GM12892 (cell line): ENCODE measurements around the gene HDAC4.

ENCODE experiments used
- DNase-seq: peaks from one replicate; pipeline ENCODE4 v3.0.0; 2011; ENCODE audit not compliant: insufficient read length
- FAIRE-seq: peaks from 2 replicates; lab custom pipeline; 2011; peaks lifted over from hg19 to GRCh38; lab: Jason Lieb, UNC
- POLR2A ChIP-seq: IDR thresholded peaks from 2 replicates; pipeline ENCODE4 v1.6.1; 2011; ENCODE audit warnings: low read depth, low read length, control low read depth
- POLR2AphosphoS5 ChIP-seq: IDR thresholded peaks from 2 replicates; pipeline ENCODE4 v1.6.1; 2011; ENCODE audit warnings: low read depth, low read length, control low read depth
- TAF1 ChIP-seq: IDR thresholded peaks from 2 replicates; pipeline ENCODE4 v1.6.1; 2011; ENCODE audit warnings: low read depth, mild to moderate bottlenecking, control low read depth, low read length, borderline replicate concordance

HDAC4 gene

DNA sequence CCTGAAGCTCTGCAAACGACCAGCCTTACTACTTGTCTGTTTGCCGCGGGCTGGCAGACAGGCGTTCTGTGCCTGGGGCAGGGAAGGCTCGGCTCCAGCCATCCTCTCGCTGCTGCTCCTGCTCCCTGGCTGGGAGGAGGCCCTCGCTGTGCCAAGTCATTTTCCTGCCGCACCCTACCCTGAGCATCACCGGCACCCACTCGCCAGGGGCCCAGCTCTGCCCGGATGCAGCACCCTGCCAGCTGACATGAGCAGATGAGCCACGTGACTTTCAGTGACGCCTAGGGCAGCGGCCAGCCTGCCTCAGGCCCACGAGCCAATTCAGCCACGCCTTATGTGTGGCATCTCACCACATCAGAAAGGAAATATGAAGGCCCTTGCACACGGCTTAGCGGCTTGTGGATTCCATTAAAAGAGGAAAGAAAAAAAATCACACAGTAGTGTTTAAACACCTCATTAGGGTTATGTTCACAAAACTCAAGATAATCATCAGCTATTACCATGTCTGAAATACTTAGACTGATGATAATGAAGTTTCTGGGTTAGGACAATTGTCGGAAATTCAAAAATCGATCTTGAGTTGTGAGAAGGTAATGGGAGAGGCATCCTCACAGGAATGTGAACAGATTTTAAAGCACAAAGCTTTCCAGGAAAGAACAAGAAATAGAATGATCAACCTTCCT is 302.4 kb downstream of the HDAC4 start:
- TF ChIP-seq POLR2A (no peak), POLR2AphosphoS5 (no peak)
- FAIRE-seq (no peak), DNase-seq (no peak)

DNA sequence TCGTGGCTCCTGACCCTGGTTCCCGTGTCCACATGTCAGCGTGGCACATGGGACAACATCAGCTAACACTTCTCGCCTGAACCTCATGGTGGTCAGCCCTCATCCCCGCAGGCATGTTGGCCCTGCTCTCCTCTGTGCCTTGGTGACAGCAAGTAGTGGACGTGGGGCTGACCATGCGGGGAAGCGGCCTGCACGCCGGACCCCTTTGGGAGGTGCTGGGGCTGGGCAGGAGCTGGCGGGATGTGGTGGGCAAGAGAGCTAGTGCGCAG is 303.5 kb downstream of the HDAC4 start:
- no peak for DNase-seq
- no peak for FAIRE-seq
- no peak for TF ChIP-seq TAF1
- TF ChIP-seq POLR2A = no peak
- no peak for TF ChIP-seq POLR2AphosphoS5

DNA sequence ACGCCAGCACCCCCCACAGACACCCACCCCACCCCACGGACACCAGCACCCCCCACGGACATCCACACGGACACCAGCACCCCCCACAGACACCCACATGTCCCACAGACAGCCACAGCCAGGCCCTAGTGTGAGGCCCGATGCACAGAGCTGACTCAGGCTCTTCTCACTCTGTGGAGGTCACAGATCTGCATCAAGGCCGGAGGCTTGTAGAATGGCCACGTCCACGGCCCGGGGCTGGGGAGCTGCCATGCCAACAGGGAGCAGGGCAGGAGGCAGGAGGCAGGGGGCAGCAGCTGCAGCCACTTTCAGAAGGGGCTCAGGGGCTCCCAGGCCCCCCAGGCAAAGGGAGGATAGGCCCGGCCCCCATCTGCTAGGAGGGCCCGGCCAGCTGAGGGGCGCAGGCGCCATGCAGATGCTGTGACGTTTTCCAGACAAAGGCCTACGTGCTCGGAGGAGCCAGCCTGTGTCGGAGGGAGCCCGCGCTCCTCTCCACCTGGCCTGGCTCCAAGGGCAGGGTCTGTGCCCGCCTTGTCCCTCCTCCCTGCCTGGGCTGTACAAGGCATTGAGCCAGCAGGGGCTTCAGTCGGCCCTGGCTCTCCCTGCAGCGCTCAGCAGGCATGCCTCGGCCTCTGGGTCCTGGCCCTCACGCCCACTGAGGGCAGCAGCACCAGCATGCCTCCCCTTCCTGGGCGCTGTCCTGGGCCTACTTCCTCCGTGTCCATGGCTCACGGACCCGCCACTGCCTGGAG is 304.0 kb downstream of the HDAC4 start:
- FAIRE-seq (no peak), DNase-seq (no peak)
- TF ChIP-seq TAF1 (no peak), POLR2A (no peak), POLR2AphosphoS5 (no peak)

DNA sequence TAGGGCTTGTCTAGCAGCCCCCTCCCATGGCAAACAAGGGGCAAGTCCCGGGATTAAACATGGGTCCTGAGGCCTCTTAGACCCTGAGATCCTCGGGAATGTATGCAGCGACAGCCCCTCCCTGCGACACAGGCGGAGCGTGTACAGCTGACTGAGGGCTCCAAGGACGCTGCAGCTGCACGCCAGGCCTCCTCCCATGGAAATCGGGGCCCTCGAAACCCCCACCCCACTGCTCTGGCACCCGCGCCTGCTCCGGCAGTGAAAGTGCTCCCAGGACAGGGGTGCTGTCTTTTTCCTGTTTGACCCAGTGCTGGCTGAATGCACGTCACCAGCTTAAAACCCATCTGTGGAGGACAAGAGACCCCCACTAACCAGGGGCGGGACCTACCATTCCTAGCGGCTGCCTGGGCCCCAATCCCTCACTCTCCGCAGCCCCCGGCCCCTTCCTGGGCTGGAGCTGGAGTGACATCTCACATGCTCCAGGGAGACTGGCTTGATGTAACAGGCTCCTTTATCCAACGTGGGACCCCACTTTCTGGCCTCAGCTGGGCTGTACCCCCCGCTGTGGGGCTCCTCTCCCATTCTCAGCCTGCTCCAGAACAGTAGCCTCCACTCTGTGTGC is 305.2 kb downstream of the HDAC4 start:
- DNase-seq = no peak
- FAIRE-seq = no peak

DNA sequence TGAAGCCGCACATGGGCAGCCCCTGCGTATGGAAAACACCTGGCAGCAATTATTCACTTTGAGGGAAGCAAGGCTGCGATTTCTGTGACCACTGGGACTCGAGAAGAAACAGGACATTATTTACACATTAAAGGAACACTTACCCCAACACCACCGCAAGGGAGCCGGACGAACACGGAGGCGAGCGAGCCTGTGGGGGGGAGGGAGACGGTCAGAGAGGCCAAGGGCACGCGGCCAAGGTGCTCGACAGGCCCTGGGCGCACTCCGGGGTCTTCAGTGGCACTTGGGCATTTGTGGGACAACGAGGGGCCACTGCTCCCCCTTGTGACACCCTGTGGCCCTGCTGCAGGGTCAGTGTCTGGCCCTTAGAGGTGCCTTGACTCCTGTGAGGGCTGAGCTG is 306.0 kb downstream of the HDAC4 start:
- TF ChIP-seq TAF1 = no peak
- TF ChIP-seq POLR2AphosphoS5 = no peak
- TF ChIP-seq POLR2A = no peak
- no peak for FAIRE-seq
- DNase-seq = no peak

More for the DNA sequence above, 305.2 kb downstream of the HDAC4 start:
- TF ChIP-seq POLR2A (no peak), POLR2AphosphoS5 (no peak), TAF1 (no peak)

DNA sequence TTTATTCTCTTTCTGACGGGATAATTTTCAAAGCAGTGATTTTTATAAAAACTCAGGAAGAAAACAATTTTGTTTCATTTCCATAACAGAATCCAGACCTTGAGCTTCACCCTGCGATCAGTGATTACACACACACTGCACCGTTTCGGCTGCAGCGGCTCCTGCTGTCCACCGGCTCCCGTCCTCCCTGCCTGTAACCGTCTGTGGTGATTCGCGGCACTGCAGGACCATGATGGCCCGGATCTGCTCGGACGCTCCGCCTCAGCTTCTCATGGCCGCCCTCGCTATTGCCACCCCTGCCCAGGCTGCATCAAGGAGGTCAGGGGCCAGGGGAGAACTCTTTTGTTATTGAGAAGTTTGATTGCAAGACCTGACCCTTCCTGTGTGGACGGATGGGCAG is 306.9 kb downstream of the HDAC4 start:
- TF ChIP-seq POLR2AphosphoS5 (no peak), TAF1 (no peak), POLR2A (no peak)
- DNase-seq (no peak), FAIRE-seq (no peak)

DNA sequence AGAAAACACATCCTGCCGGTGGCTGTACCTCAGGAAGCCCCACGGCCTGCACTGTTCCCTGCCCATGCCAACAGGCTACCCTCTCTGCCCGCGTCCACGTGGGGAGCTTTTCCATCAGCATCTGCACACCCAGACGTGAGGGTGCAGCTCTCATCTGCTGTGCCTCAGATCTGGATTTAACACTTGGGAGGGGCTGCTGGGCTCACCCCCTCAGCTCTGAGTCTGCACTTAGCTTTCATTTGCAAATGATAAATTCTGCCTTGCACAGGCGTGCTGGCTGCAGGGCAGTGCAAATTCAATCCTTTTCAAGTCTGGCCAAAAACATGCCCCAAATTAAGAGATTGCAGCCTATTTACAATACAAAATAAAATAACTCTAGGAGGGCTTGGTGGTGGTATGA is 307.3 kb downstream of the HDAC4 start:
- FAIRE-seq (no peak), DNase-seq (no peak)
- TF ChIP-seq TAF1 (no peak), POLR2AphosphoS5 (no peak), POLR2A (no peak)

DNA sequence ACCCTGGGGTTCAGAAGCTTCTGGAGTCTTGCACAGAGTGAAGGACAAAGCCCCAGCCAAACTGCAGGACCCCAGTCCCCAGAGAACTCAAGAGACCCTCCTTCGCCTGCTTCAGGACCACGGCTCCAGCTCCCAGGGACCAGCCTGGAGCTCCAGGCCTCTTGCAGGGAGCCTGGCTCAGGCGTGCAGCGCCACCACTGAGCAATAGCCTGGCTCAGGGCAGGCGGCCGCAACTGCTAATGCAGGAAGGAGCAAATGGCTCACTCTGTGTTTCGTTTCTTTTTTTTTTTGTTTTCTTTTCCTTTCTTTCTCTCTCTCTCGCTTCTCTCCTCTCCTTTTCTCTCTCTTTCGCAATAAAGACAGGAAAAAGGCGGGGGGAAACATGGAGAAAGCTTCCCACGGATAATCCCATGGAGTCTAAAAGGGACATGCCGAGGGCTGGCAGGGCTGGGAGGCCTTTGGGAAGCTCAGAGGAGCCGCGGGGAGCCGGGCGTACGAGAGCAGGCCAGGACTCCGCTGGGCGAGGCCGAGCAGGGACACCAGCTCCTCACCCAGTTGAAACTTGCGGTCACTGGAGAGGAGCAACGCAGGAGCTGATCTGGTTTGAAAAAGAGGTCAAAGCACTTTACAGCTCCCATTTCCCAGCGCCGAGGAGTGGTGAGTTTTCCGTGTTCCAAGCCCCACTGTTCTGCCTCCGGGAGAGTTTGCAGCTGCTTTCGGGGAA is 308.1 kb downstream of the HDAC4 start:
- FAIRE-seq (no peak), DNase-seq (no peak)
- TF ChIP-seq POLR2AphosphoS5 (no peak), TAF1 (no peak), POLR2A (no peak)

DNA sequence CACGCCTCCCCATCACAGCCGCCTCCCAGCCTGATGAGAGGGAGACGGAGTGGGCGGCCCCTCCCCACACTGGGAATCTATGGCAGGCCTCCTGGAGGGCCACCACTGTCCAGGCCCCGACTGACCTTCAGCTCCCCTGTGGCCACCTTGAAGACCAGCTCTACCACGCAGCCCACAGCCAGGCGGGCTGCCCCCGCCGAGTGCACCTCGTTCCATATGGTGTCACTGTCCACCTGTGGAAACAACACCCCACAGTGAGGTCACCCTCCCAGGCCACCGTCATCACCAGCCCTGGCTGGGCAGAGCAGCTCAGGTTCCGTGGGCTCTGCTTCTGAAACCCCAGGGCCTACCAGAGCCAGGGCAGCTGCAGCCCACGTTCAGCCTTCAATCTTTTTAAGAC is 310.9 kb downstream of the HDAC4 start:
- TF ChIP-seq POLR2AphosphoS5 = no peak
- TF ChIP-seq TAF1 = no peak
- no peak for TF ChIP-seq POLR2A
- no peak for FAIRE-seq
- no peak for DNase-seq

DNA sequence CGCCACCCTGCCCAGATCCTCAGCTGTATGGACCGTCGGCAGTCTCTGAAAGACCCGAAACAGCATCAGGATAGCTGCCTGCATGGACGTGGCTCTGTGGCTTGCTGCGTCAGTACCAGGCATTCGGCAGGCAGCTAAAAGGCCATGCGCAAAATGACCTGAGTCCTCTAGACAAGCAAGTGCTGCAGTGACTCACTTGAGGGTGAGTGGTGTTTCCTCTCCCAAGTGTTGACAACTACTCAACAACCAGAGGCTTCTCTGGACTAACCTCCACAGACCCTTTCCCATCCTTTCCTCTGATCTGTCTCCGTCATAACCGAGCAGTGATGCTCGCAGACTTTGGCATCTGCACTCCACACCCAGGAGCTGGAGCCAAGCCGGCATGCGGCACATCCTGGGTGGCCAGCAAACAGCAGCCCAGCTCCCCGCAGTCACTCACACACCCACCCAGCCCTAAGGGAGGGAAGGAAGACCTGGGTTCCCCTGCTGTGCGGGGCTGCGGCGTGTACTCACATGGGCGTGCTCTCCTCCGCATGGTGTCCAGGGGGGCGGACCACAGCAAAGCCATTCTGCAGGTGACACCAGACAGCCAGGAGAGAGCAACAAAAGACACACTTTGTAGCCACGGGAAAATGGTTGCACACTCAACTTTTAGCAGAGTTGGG is 313.6 kb downstream of the HDAC4 start:
- FAIRE-seq (no peak), DNase-seq (no peak)
- TF ChIP-seq TAF1 = no peak
- TF ChIP-seq POLR2A = no peak
- no peak for TF ChIP-seq POLR2AphosphoS5
